GM15510 (cell line): Measurements from ENCODE around the gene CRABP2.

ENCODE experiments used
- POLR2A ChIP-seq: IDR thresholded peaks from 3 replicates; pipeline ENCODE4 v1.6.1; 2011; ENCODE audit warnings: borderline replicate concordance; ENCODE audit not compliant: insufficient read length; ENCODE audit errors: extremely low read depth

The CRABP2 gene

GRCh38 chr1:156745881-156746280, 40.5 kb upstream of the CRABP2 start:
- no peak for TF ChIP-seq POLR2A

GRCh38 chr1:156744786-156745419, 39.5 kb upstream of the CRABP2 start:
- TF ChIP-seq POLR2A: no peak

DNA sequence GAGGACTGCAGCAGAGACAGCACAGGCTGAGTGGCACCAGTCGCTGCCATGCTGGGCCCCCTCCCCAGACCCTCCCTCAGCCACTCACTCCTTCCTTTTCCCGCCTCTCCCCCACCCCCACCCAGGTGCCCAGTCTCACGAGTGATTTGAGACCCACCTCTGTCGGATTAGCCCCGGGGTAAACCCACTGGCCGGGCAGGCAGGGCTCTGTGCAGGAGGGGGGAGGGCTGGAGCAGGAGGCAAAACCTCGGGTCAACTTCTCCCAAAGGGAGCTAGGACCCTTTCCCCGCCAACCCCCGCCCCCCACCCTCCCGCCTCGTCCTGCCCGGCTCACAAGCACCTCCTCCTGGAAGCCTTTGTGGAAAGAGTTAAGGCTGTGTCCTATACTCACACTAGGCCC, 39.0 kb upstream of the CRABP2 start:
- no peak for TF ChIP-seq POLR2A

DNA sequence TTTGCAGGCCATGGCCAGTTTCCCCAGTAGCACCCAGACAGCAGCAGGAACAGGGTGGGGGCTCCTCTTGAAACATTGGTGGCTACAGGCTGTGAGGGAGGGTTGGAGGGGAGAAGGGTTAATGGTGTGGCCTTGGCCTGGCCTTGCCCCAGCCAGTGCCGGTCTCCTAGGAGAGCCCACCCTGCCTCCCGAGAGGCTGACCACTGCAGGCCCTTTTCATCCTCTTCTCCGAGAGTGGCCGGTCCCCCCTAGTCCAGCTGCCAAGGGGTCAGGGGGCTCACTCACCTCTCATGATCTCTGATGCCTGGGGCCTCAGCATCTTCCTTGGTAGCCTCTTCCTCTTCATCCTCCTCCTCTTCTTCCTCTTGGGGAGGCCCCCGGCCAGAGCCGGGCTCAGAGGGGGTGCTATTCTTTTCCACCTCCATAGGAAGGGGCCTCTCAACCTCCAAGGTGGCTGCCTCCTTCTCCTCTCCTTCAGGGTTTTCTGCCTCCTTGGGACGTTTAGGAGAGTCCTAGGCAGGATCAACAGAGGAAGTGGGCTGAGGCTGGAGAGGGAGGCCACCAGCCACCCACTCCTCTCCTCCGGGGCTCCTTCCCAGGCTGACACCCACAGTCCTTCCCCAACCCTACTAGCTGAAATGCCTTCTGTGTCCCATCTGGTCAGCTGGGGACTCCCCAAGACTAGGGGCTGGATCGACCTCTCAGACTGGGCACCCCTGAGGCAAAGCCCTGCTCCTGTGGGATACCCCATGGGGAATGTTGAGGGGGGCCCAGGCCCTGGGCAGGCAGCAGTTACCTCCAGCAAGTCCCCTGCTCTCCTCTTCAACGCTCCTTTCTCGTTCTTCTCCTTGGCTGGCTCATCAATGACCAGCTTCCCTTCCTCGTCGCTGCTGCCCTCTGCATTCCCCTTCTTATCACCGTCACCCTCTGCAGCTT, 38.3 kb upstream of the CRABP2 start:
- no peak for TF ChIP-seq POLR2A

GRCh38 chr1:156742801-156743200, 37.4 kb upstream of the CRABP2 start:
- TF ChIP-seq POLR2A: no peak

- no peak for TF ChIP-seq POLR2A
Measured at GRCh38 chr1:156742017-156742416, 36.6 kb upstream of the CRABP2 start.

- TF ChIP-seq POLR2A: no peak
Measured at GRCh38 chr1:156741481-156741983, 36.1 kb upstream of the CRABP2 start.

DNA sequence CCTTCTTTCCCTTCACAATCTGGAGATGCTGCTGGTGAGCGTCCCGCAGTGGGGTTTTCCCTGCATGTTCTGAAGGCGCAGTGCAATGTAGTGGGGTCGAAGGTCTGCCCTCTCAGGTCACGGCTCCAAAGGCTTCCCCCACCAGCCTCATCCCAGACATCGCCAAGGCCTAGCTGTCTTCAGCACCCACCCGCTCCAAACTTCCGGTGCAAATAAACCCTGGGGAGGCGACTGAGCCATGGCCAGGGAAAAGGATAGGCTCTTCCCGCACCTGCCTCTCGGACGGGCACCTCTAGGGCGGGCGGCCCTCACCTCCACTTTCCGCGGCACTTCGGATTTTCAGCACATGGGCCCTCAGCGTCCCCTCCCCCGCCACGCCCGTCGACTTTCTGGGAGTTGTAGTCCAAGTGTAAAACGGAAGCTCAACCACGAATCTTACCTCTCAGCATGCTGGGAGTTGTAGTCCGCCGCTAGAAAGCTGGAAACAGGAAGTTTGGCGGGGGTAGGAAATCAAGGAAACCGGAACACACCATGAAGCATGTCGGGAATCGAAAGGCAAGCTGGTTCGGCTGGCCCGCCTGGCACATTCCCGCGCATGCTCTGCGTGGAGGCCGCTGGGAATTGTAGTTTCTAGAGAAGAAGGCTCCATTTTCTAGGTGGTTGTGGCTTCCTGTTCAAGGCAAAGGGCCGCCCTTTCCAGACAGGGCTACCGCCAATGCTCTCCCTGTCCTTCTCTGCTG, 35.5 kb upstream of the CRABP2 start, which contains the start of gene MRPL24:
MRPL24 (minus strand) TSS at position 348 of the 740 bp plus-strand sequence. CDS start 2,384 bp downstream, outside the sequence.
- TF ChIP-seq POLR2A: peak; percentile 65

GRCh38 chr1:156740237-156740740, 34.9 kb upstream of the CRABP2 start:
- no peak for TF ChIP-seq POLR2A

DNA sequence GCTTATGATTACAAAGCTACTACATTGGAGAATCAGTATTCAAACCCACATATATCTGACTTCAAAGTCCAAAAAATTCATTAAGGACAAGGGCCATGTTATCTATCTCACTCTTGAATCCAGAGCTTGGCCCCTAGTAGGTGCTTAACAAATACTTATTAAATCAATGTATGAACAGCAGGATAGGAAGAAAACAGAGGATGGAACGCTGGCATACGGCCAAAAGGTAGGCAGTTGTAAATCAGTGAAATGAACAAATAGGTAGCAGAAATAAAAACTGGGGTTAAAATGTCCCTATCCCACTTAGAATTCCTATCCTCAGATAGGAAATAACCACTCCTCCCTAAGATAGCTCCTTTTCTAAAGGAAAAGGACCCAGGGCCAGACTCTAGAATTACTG, 33.5 kb upstream of the CRABP2 start:
- TF ChIP-seq POLR2A: no peak

GRCh38 chr1:156738407-156738806, 33.0 kb upstream of the CRABP2 start:
- TF ChIP-seq POLR2A: no peak

DNA sequence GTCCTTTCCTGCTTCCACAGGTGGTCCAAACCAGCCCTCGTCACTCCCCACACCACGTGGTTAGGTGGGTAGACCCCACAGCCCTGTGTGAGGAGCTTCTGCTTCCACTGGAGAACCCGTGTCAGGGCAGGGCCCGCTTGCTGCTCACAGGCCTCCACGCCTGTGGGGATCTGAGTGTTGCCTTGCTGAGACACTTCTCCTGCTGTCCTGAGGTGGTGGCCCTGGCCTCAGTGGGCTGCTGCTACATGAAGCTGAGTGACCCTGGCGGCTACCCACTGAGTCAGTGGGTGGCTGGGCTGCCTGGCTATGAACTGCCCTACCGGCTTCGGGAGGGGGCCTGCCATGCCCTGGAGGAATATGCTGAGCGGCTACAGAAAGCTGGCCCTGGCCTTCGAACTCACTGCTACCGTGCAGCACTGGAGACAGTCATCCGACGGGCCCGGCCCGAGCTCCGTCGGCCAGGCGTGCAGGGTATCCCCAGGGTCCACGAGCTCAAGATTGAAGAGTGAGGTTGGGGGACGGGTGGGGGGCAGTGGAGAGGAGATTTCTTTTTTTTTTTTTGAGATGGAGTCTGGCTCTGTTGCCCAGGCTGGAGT, 28.7 kb upstream of the CRABP2 start:
- no peak for TF ChIP-seq POLR2A

- TF ChIP-seq POLR2A: peak; percentile 78
Measured at GRCh38 chr1:156728599-156729462, 23.4 kb upstream of the CRABP2 start, which contains the start of gene ISG20L2. Gene ISG20L2, minus strand, starts transcription at chr1:156728766. Its CDS starts 1,114 bp downstream, at chr1:156727652.
